ENCODE measurements around the gene AMACR. TPM values are rescaled to one million over a fixed set of nuclear protein-coding genes. Genes with fewer than 3 reads are reported as not detected.
"Not testable (repeated sequence)": the region's sequence is repeated elsewhere in the genome, so short reads cannot be mapped to it uniquely, and the experiment has no call there.

The AMACR gene
- total RNA-seq, 1 experiment from 2014 or later = 4.3 TPM

DNA sequence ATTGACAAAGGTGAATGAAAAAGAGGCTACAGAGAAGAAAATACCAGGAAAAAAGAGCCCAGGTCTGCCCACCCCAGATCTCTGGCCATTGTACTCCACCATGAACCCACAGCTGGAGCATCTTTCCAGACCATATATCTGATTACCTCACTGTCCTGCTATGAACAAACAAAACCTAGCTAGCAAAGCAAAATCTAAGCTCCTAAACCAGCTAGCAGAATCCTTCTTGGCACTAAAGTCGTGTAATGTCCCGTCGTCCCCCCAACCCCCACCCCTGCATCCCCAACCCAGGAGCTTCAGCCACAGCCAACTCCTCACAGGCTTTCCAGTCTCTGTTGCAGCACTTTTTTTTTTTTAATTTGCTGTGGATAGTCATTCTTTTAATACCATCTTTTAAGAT lies 32.6 kb upstream of the AMACR start:
- no peak for DNase-seq
- Histone ChIP-seq H3K4me3 (no peak overlapping the region), H3K36me3 (no peaks in the 10 kb centered on the region), H3K27me3 (no peaks in the 10 kb centered on the region), H3K9me3 (no peaks in the 10 kb centered on the region)

- Histone ChIP-seq H3K9me3 (no peaks in the 10 kb centered on the region), H3K27me3 (no peaks in the 10 kb centered on the region), H3K4me3 (no peak overlapping the region), H3K36me3 (no peaks in the 10 kb centered on the region)
- no peak for DNase-seq
Observed at GRCh38 chr5:34039398-34040157, 31.7 kb upstream of the AMACR start.

- H3K4me3 ChIP-seq = no peak overlapping the region
Observed at GRCh38 chr5:34038838-34039237, 31.0 kb upstream of the AMACR start.

GRCh38 chr5:34038390-34038789 lies 30.5 kb upstream of the AMACR start:
- DNase-seq = no peak
- no peak overlapping the region for H3K4me3 ChIP-seq
- no peaks in the 10 kb centered on the region for H3K27me3 ChIP-seq

More at GRCh38 chr5:34038838-34039237, 31.0 kb upstream of the AMACR start:
- no peaks in the 10 kb centered on the region for H3K36me3 ChIP-seq
- H3K27me3 ChIP-seq = no peaks in the 10 kb centered on the region
- no peaks in the 10 kb centered on the region for H3K9me3 ChIP-seq
- DNase-seq = no peak

GRCh38 chr5:34037726-34038125 lies 29.9 kb upstream of the AMACR start:
- Histone ChIP-seq H3K27me3 (no peaks in the 10 kb centered on the region), H3K36me3 (no peaks in the 10 kb centered on the region), H3K9me3 (no peaks in the 10 kb centered on the region), H3K4me3 (no peak overlapping the region)
- no peak for DNase-seq

More at GRCh38 chr5:34038390-34038789, 30.5 kb upstream of the AMACR start:
- H3K36me3 ChIP-seq = no peaks in the 10 kb centered on the region
- no peaks in the 10 kb centered on the region for H3K9me3 ChIP-seq

DNA sequence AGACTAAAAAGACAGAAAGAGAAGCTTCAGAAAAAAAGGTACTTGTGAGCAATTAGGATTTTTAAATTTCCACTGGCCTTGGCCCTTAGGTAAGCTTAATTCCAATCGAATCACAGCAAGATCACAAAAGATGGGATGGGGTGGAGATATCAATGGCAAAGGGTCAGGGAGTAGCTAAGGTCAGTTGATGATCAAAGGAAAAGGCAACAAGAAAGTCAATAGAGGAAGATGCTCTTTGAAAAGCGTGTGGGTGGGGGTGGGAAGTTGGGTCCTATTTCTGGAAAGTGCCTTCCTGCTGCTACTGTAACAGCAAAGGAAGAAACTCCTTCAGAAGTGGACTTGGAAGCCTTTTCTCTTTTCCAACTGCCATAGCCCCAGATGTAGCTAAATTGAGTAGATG lies 27.9 kb upstream of the AMACR start:
- no peaks in the 10 kb centered on the region for H3K9me3 ChIP-seq
- DNase-seq = no peak
- no peaks in the 10 kb centered on the region for H3K36me3 ChIP-seq
- H3K4me3 ChIP-seq = no peak overlapping the region
- no peaks in the 10 kb centered on the region for H3K27me3 ChIP-seq

GRCh38 chr5:34034534-34035327 lies 26.9 kb upstream of the AMACR start:
- H3K4me3 ChIP-seq = no peak overlapping the region
- no peak for DNase-seq
- H3K36me3 ChIP-seq = no peaks in the 10 kb centered on the region
- no peaks in the 10 kb centered on the region for H3K27me3 ChIP-seq
- no peaks in the 10 kb centered on the region for H3K9me3 ChIP-seq

- H3K9me3 ChIP-seq = no peaks in the 10 kb centered on the region
- DNase-seq = no peak
Observed at GRCh38 chr5:34031966-34032365, 24.1 kb upstream of the AMACR start.

GRCh38 chr5:34031117-34031516 lies 23.3 kb upstream of the AMACR start:
- Histone ChIP-seq H3K9me3 (no peaks in the 10 kb centered on the region), H3K27me3 (no peaks in the 10 kb centered on the region), H3K4me3 (no peak overlapping the region), H3K36me3 (no peaks in the 10 kb centered on the region)
- no peak for DNase-seq

More at GRCh38 chr5:34031966-34032365, 24.1 kb upstream of the AMACR start:
- no peaks in the 10 kb centered on the region for H3K36me3 ChIP-seq
- no peaks in the 10 kb centered on the region for H3K27me3 ChIP-seq
- no peak overlapping the region for H3K4me3 ChIP-seq

- H3K36me3 ChIP-seq, DNase-seq, H3K27me3 ChIP-seq, H3K4me3 ChIP-seq, H3K9me3 ChIP-seq: not testable (repeated sequence)
Observed at GRCh38 chr5:34030585-34030984, 22.7 kb upstream of the AMACR start.

DNA sequence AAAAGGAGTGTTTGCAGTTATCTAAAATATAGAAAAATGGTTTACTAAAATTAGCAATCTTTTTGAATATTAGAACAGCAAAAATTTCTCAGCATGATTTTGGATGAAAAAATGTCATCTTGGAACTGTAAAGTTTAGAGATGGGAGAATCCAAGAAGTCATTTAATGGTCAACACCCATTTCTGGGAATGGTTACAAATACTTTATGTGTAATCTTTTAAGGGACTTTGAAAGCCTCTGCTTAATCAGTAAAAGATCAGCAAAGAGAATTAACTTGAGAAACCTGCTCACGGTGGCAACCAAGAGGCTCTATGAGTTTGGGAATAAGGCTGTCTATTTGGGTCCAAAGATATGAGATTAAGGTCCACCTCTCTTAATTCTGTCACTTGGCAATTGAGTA lies 22.2 kb upstream of the AMACR start:
- H3K4me3 ChIP-seq = no peak overlapping the region
- no peaks in the 10 kb centered on the region for H3K9me3 ChIP-seq
- no peak for DNase-seq
- no peaks in the 10 kb centered on the region for H3K27me3 ChIP-seq
- H3K36me3 ChIP-seq = no peaks in the 10 kb centered on the region

GRCh38 chr5:34028349-34028748 lies 20.5 kb upstream of the AMACR start:
- DNase-seq = no peak
- no peaks in the 10 kb centered on the region for H3K9me3 ChIP-seq
- no peaks in the 10 kb centered on the region for H3K36me3 ChIP-seq
- no peaks in the 10 kb centered on the region for H3K27me3 ChIP-seq
- H3K4me3 ChIP-seq = no peak overlapping the region

GRCh38 chr5:34026089-34026761 lies 18.4 kb upstream of the AMACR start:
- no peaks in the 10 kb centered on the region for H3K9me3 ChIP-seq
- H3K27me3 ChIP-seq = no peaks in the 10 kb centered on the region
- no peak for DNase-seq
- H3K4me3 ChIP-seq = no peak overlapping the region
- H3K36me3 ChIP-seq = no peaks in the 10 kb centered on the region

- Histone ChIP-seq H3K4me3 (no peak overlapping the region), H3K36me3 (no peaks in the 10 kb centered on the region), H3K9me3 (no peaks in the 10 kb centered on the region), H3K27me3 (no peaks in the 10 kb centered on the region)
- peak; percentile 28 for DNase-seq
Observed at GRCh38 chr5:34022121-34022705, 14.4 kb upstream of the AMACR start.

DNA sequence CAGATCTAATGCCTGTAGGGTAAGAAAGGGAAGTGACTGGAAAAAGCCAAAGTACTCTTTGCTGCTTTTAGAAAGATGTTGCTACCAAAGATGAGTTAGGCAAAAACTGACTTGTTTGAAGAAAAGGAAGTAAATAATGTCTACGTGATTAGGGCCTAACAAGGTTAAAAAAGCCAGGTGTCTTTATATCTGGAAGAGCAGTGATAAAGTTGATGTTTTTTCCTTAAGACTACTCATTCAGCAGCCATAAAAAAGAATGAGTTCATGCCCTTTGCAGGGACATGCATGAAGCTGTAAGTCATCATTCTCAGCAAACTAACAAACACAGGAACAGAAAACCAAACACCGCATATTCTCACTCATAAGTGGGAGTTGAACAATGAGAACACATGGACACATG lies 13.5 kb upstream of the AMACR start:
- H3K27me3 ChIP-seq = no peaks in the 10 kb centered on the region
- H3K9me3 ChIP-seq = no peaks in the 10 kb centered on the region
- no peak overlapping the region for H3K4me3 ChIP-seq
- no peaks in the 10 kb centered on the region for H3K36me3 ChIP-seq
- no peak for DNase-seq

GRCh38 chr5:34020726-34021125 lies 12.9 kb upstream of the AMACR start:
- Histone ChIP-seq H3K9me3 (no peaks in the 10 kb centered on the region), H3K4me3 (no peak overlapping the region), H3K36me3 (no peaks in the 10 kb centered on the region), H3K27me3 (no peaks in the 10 kb centered on the region)
- DNase-seq = no peak

GRCh38 chr5:34017254-34017653 lies 9.4 kb upstream of the AMACR start:
- no peak overlapping the region for H3K4me3 ChIP-seq
- no peaks in the 10 kb centered on the region for H3K36me3 ChIP-seq
- no peaks in the 10 kb centered on the region for H3K27me3 ChIP-seq
- no peak for DNase-seq
- H3K9me3 ChIP-seq = no peaks in the 10 kb centered on the region

All from MG63 (cell line).